Hepatocyte (in vitro differentiated cells): ENCODE data around the gene CLEC16A. TPM values are rescaled to one million over a fixed set of nuclear protein-coding genes. Genes with fewer than 3 reads are reported as not detected.

Experiments used
- DNase-seq: peaks from one replicate; pipeline ENCODE4 v3.0.0-alpha.2; 2016; ENCODE audit warnings: low spot score
- H2AFZ ChIP-seq: fragments of 200-600 bp; sonication (generic); 2 replicates; pipeline ENCODE4 v1.6.0; 2016; ENCODE audit warnings: antibody characterized with exemption, mild to moderate bottlenecking
- H3K27ac ChIP-seq: fragments of 200-600 bp; sonication (generic); 2 replicates; pipeline ENCODE4 v1.5.1; 2016; ENCODE audit warnings: mild to moderate bottlenecking
- H3K27me3 ChIP-seq: fragments of 200-600 bp; sonication (generic); 2 replicates; pipeline ENCODE4 v1.6.1; 2016
- H3K36me3 ChIP-seq: fragments of 200-600 bp; sonication (generic); replicated peaks from 2 replicates; pipeline ENCODE4 v1.5.1; 2016; ENCODE audit warnings: low read depth; ENCODE audit not compliant: insufficient read depth
- H3K4me1 ChIP-seq: fragments of 200-600 bp; sonication (generic); 2 replicates; pipeline ENCODE4 v1.5.1; 2016; ENCODE audit warnings: mild to moderate bottlenecking, moderate library complexity; ENCODE audit not compliant: insufficient read depth
- H3K4me2 ChIP-seq: fragments of 200-600 bp; sonication (generic); 2 replicates; pipeline ENCODE4 v1.6.0; 2016
- H3K4me3 ChIP-seq: fragments of 200-600 bp; sonication (generic); 2 replicates; pipeline ENCODE4 v1.5.1; 2016; ENCODE audit warnings: mild to moderate bottlenecking
- H3K79me2 ChIP-seq: fragments of 200-600 bp; sonication (generic); 2 replicates; pipeline ENCODE4 v1.6.0; 2017; ENCODE audit warnings: mild to moderate bottlenecking
- H3K9me2 ChIP-seq: fragments of 200-600 bp; sonication (generic); replicated peaks from 2 replicates; pipeline ENCODE4 v1.6.0; 2017; ENCODE audit warnings: mild to moderate bottlenecking; ENCODE audit not compliant: insufficient read depth
- H3K9me3 ChIP-seq: fragments of 200-600 bp; sonication (generic); 2 replicates; pipeline ENCODE4 v1.5.1; 2016; ENCODE audit warnings: low read depth, mild to moderate bottlenecking
- H4K20me1 ChIP-seq: fragments of 200-600 bp; sonication (generic); 2 replicates; pipeline ENCODE4 v1.6.0; 2016; ENCODE audit warnings: mild to moderate bottlenecking; ENCODE audit not compliant: insufficient read depth, poor library complexity, severe bottlenecking
- CTCF ChIP-seq: fragments of 200-600 bp; sonication (generic); IDR thresholded peaks from 2 replicates; pipeline ENCODE4 v1.5.1; 2016; ENCODE audit warnings: antibody characterized with exemption, mild to moderate bottlenecking; ENCODE audit not compliant: poor library complexity
- EZH2 ChIP-seq: fragments of 200-600 bp; sonication (generic); IDR thresholded peaks from 2 replicates; pipeline ENCODE4 v1.6.1; 2016; ENCODE audit warnings: antibody characterized with exemption, mild to moderate bottlenecking, borderline replicate concordance
- EZH2phosphoT487 ChIP-seq: fragments of 200-600 bp; sonication (generic); IDR thresholded peaks from one replicate; pipeline ENCODE4 v1.6.1; 2018; ENCODE audit warnings: antibody characterized with exemption, mild to moderate bottlenecking, low read depth, moderate library complexity; ENCODE audit not compliant: unreplicated experiment, severe bottlenecking
- WGBS: methylation state at CpG from one replicate; pipeline ENCODE4 v1.1.6; 2016; ENCODE audit warnings: low lambda C conversion rate; ENCODE audit errors: missing lambda C conversion rate; 5-methylcytosine and 5-hydroxymethylcytosine counted together
- polyA plus RNA-seq: library from polyadenylated mRNA; unstranded; fragments of >200 nt; fragmentation: Nextera tagmentation; extraction: Ambion mirVana; gene quantifications from 2 replicates; pipeline ENCODE4 v1.2.1, GENCODE V29; 2016
- total RNA-seq: library from RNA; depleted of rRNA; stranded (reverse); fragments of >200 nt; gene quantifications from 2 replicates; pipeline ENCODE4 v1.2.3, GENCODE V29; 2014

The CLEC16A gene
- total and polyA plus RNA-seq, 2 experiments from 2014 or later, result 22.3 to 22.6 TPM

GRCh38 chr16:11142261-11142630, 197.9 kb downstream of the CLEC16A start:
- H3K27me3 ChIP-seq, result no peaks in the 10 kb centered on the region
- H3K4me1 ChIP-seq, result peaks cover 11% of the 10 kb centered on the region
- no peak overlapping the region for H2AFZ ChIP-seq
- H3K9me2 ChIP-seq, result no peaks in the 10 kb centered on the region
- no peak overlapping the region for H3K27ac ChIP-seq
- no peak for DNase-seq
- no peak overlapping the region for H3K4me3 ChIP-seq
- H3K4me2 ChIP-seq, result no peak overlapping the region
- no peaks in the 10 kb centered on the region for H3K79me2 ChIP-seq
- H3K9me3 ChIP-seq, result no peaks in the 10 kb centered on the region
- H4K20me1 ChIP-seq, result no peaks in the 10 kb centered on the region
- 94% methylated on average over 7 of the region's 7 CpGs for whole genome bisulfite sequencing
- TF ChIP-seq EZH2phosphoT487, result no peak
- TF ChIP-seq EZH2, result no peak
- TF ChIP-seq CTCF, result no peak
- no peaks in the 10 kb centered on the region for H3K36me3 ChIP-seq

GRCh38 chr16:11142951-11143350, 198.6 kb downstream of the CLEC16A start:
- no peak overlapping the region for H2AFZ ChIP-seq
- no peak overlapping the region for H3K27ac ChIP-seq
- H3K27me3 ChIP-seq, result no peaks in the 10 kb centered on the region
- H3K4me1 ChIP-seq, result peaks cover 14% of the 10 kb centered on the region
- no peak for DNase-seq
- TF ChIP-seq CTCF, result no peak
- TF ChIP-seq EZH2phosphoT487, result no peak
- no peak for TF ChIP-seq EZH2
- H3K79me2 ChIP-seq, result no peaks in the 10 kb centered on the region
- H3K9me3 ChIP-seq, result no peaks in the 10 kb centered on the region
- no peaks in the 10 kb centered on the region for H4K20me1 ChIP-seq
- WGBS, result 97% methylated on average over 7 of the region's 7 CpGs
- no peaks in the 10 kb centered on the region for H3K9me2 ChIP-seq
- H3K36me3 ChIP-seq, result no peaks in the 10 kb centered on the region
- no peak overlapping the region for H3K4me2 ChIP-seq
- H3K4me3 ChIP-seq, result no peak overlapping the region

GRCh38 chr16:11143372-11144035, 199.1 kb downstream of the CLEC16A start:
- WGBS, result 84% methylated on average over 6 of the region's 6 CpGs
- Histone ChIP-seq H3K4me1 (peaks cover 14% of the 10 kb centered on the region), H3K27ac (no peak overlapping the region), H3K27me3 (no peaks in the 10 kb centered on the region), H3K4me2 (no peak overlapping the region), H3K9me2 (no peaks in the 10 kb centered on the region), H3K79me2 (no peaks in the 10 kb centered on the region), H3K4me3 (no peak overlapping the region), H3K36me3 (no peaks in the 10 kb centered on the region), H4K20me1 (no peaks in the 10 kb centered on the region), H3K9me3 (no peaks in the 10 kb centered on the region), H2AFZ (no peak overlapping the region)
- DNase-seq, result no peak
- TF ChIP-seq EZH2phosphoT487 (no peak), CTCF (no peak), EZH2 (no peak)

GRCh38 chr16:11144122-11144521, 199.8 kb downstream of the CLEC16A start:
- Histone ChIP-seq H3K27me3 (no peaks in the 10 kb centered on the region), H3K9me2 (no peaks in the 10 kb centered on the region), H4K20me1 (no peaks in the 10 kb centered on the region), H3K27ac (no peak overlapping the region), H3K9me3 (no peaks in the 10 kb centered on the region), H3K4me1 (peaks cover 10% of the 10 kb centered on the region), H2AFZ (no peak overlapping the region), H3K4me2 (no peak overlapping the region), H3K4me3 (no peak overlapping the region), H3K36me3 (no peaks in the 10 kb centered on the region), H3K79me2 (no peaks in the 10 kb centered on the region)
- DNase-seq, result no peak
- TF ChIP-seq CTCF (no peak), EZH2 (no peak), EZH2phosphoT487 (no peak)
- 93% methylated on average over 4 of the region's 4 CpGs for WGBS
